ENCODE measurements around the gene MAPK11. TPM values are rescaled to one million over a fixed set of nuclear protein-coding genes. Genes with fewer than 3 reads are reported as not detected.

MAPK11 gene
- total and polyA plus RNA-seq, 10 of the 15 experiments (the other 5 are each of a cell fraction or from before 2014, with no cell fraction given): 0.05 to 12.8 (median 3.7) TPM

DNA sequence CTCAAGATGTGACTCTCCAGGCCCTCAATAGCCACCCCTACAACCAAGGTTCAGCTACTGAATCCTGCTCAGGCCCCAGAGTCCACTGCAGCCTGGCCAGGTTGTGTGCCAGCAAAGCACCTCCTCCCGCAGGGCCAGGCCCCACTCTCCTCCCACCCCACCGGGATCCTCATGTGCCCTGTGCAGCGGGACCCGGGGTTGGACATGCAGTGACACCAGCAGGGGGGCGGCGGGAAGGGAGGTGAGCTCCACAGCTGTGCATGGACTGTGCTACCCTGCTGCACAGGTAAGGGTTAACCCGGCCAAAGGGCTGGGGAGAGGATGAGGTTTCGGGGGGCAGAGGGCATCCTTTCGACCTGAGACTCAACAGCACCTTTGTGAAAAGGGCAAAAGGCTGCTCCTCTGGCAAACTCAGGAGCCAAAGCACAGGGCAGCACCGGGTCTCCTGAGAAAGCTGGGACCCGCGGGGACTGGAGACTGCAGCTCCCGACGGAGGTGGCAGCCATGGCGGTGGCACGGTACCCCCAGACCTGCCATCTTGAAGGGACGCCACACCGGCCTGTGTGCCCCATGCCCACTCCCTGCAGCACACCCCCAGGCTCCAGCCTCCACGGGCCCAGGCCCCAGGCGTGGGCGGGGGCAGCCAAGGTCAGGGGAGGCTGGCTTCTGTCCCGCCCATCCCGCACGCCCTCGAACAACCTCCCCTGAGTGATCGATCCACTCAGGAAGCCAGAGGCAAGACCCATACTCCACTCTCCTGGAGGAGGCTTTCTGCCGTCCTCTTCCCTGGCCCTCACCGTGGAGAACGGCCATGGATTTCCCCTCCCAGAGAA lies 26.7 kb upstream of the MAPK11 start:
- Histone ChIP-seq H3K27me3 (replicated peaks in 1 of 2; ENCODE audit: control insufficient read depth in 2 of 2, insufficient read depth in 2 of 2, low read length in 1 of 2) (no peaks in the 10 kb centered on the region), H4K20me1 (ENCODE audit: control insufficient read depth, insufficient read depth) (no peaks in the 10 kb centered on the region; the same call in none of the 2 replicates), H3K9me3 (replicated peaks; ENCODE audit: control insufficient read depth, insufficient read depth, low read length) (no peaks in the 10 kb centered on the region), H3K79me2 (ENCODE audit: control insufficient read depth, insufficient read depth, low read length) (peaks cover 72% of the 10 kb centered on the region), H2AFZ (ENCODE audit: control insufficient read depth, low read depth, low read length) (no peak overlapping the region), H3K4me1 (ENCODE audit: control insufficient read depth, insufficient read depth, low read length) (peaks cover 34% of the 10 kb centered on the region), H3K9ac (ENCODE audit: control insufficient read depth, insufficient read depth, low read length) (no peak overlapping the region), H3K27ac (ENCODE audit: control insufficient read depth, insufficient read depth) (no peak overlapping the region), H3K4me3 (no peak overlapping the region), H3K36me3 (ENCODE audit: control insufficient read depth in 2 of 2, insufficient read depth in 2 of 2, low read length in 1 of 2) (peaks cover 3 to 8% of the 10 kb centered on the region in 2 experiments; a peak in 3 of 4 replicates), H3K4me2 (ENCODE audit: control insufficient read depth, insufficient read depth) (no peak overlapping the region)
- TF ChIP-seq CTCF (IDR thresholded peaks at IDR 0.05 in 2 of 3, conservative IDR thresholded peaks at IDR 0.05 in 1 of 3; ENCODE audit: control insufficient read depth in 2 of 3, extremely low read depth in 1 of 3, insufficient read depth in 1 of 3, low read depth in 3 of 3, low read length in 3 of 3): no peak
- TF ChIP-seq, protein P1, sequence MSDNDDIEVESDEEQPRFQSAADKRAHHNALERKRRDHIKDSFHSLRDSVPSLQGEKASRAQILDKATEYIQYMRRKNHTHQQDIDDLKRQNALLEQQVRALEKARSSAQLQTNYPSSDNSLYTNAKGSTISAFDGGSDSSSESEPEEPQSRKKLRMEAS (IDR thresholded peaks at IDR 0.05; ENCODE audit: low read depth, low read length): no peak
- TF ChIP-seq NR2F1 (conservative IDR thresholded peaks at IDR 0.05): no peak
- 90% methylated on average over 29 of the region's 29 CpGs for WGBS (ENCODE audit: insufficient coverage, insufficient replicate concordance, low lambda C conversion rate, missing lambda C conversion rate)
- in situ Hi-C loops (cut with MboI): no loop called here
- ChIA-PET RAD21 (ENCODE audit: unreplicated experiment) (interaction anchor here (0.6 to 0.7 kb wide), 2 partner anchors 9 to 46 kb away, joined by 3 read pairs; partner anchors contain the start of gene PPP6R2), CTCF (no interaction called here), POLR2A (interaction anchor here (0.6 to 1.2 kb wide), 3 partner anchors 8 to 74 kb away, joined by 3 to 5 read pairs (median 4); no protein-coding TSS in a partner anchor), SMC1A (ENCODE audit: uncharacterized antibody, unreplicated experiment) (interaction anchor here (0.5 kb wide), 1 partner anchor 365 kb away, joined by 4 read pairs; no protein-coding TSS in a partner anchor)
- no TSS peak for BruUV-seq (replicated peaks)
- FAIRE-seq (no peak), DNase-seq (ENCODE audit: low read depth, low spot score) (no peak), ATAC-seq (no peak)
- intact Hi-C loops (cut with micrococcal nuclease; ENCODE audit: unreplicated experiment): no loop called here

All from GM12878 (cell line).